Gastrocnemius medialis (tissue), 4 donors: ENCODE data around the gene TNFRSF21. TPM values are rescaled to one million over a fixed set of nuclear protein-coding genes. Genes with fewer than 3 reads are reported as not detected.

Experiments
- ATAC-seq, 2 donors: fragments of 150-250 bp; one replicate each; pipeline ENCODE4 v1.9.1; 2016
- DNase-seq, 2 donors: peaks; one replicate each; pipeline ENCODE4 v3.0.0-alpha.2; 2019
- H3K27ac ChIP-seq, 4 donors: fragments of 200-600 bp; sonication (generic); 1 replicate in 1 of 4; 2 replicates in 3 of 4; pipeline ENCODE4 v1.5.1; 2016 to 2018; ENCODE audit warnings: mild to moderate bottlenecking in 2 of 4, moderate library complexity in 1 of 4
- H3K27me3 ChIP-seq, 3 donors: fragments of 200-600 bp; sonication (generic) in 2 of 3; 1 replicate in 1 of 3; 2 replicates in 2 of 3; pipeline versions ENCODE4 v1.5.1 to v1.6.0; 2016 to 2019; ENCODE audit warnings: mild to moderate bottlenecking in 1 of 3, moderate library complexity in 1 of 3
- H3K36me3 ChIP-seq, 2 donors: fragments of 200-600 bp; sonication (generic) in 1 of 2; one replicate each; pipeline ENCODE4 v1.5.1; 2017 to 2018
- H3K4me1 ChIP-seq, 2 donors: fragments of 200-600 bp; sonication (generic) in 1 of 2; one replicate each; pipeline ENCODE4 v1.5.1; 2016 to 2017; ENCODE audit warnings: mild to moderate bottlenecking in 2 of 2
- H3K4me3 ChIP-seq, 4 donors: fragments of 200-600 bp; sonication (generic) in 3 of 4; 1 replicate in 1 of 4; 2 replicates in 3 of 4; pipeline ENCODE4 v1.5.1; 2016 to 2019; ENCODE audit warnings: mild to moderate bottlenecking in 2 of 4
- H3K9me3 ChIP-seq, 3 donors: fragments of 200-600 bp; sonication (generic) in 2 of 3; 1 replicate in 1 of 3; 2 replicates in 2 of 3; pipeline ENCODE4 v1.5.1; 2016 to 2019
- CTCF ChIP-seq, 5 experiments: fragments of 450-650 bp in 3 of 5; fragments of 200-600 bp in 2 of 5; sonication (generic) in 2 of 5; IDR thresholded peaks in 4 of 5; conservative IDR thresholded peaks in 1 of 5; 1 replicate in 4 of 5; 2 replicates in 1 of 5; pipeline ENCODE4 v1.5.1; 2016 to 2019; ENCODE audit warnings: antibody characterized with exemption in 5 of 5, mild to moderate bottlenecking in 3 of 5, moderate library complexity in 3 of 5
- POLR2A ChIP-seq, 2 donors: fragments of 450-650 bp; IDR thresholded peaks; one replicate each; pipeline ENCODE4 v1.6.1; 2017; ENCODE audit warnings: antibody characterized with exemption in 2 of 2, mild to moderate bottlenecking in 2 of 2, moderate library complexity in 2 of 2
- in situ Hi-C, 4 donors: fragments of 200-750 bp; cut with MboI; loops; one replicate each; pipeline versions ENCODE4 v1.15.0 to v1.8.0; 2017; ENCODE audit warnings: low sequenced_read_pairs in 4 of 4
- intact Hi-C: fragments of 100-400 bp; cut with DNase I; formaldehyde crosslinking; loops from one replicate; pipeline ENCODE4 v1.15.1; 2023; ENCODE audit warnings: low total_unique reads
- total RNA-seq, 4 donors: library from RNA; depleted of rRNA; stranded (reverse); fragments of >200 nt; gene quantifications; one replicate each; pipeline versions ENCODE4 v1.1.0 to v1.2.3, GENCODE V29; 2016

Gene TNFRSF21
- total RNA-seq, 4 donors from 2014 or later, result 2.8 to 5.3 (median 3.7) TPM

GRCh38 chr6:47258724-47259347 lies 50.9 kb downstream of the TNFRSF21 start:
- Histone ChIP-seq H3K4me1 (no peaks in the 10 kb centered on the region), H3K4me3 (no peak overlapping the region), H3K36me3 (no peaks in the 10 kb centered on the region), H3K9me3 (no peaks in the 10 kb centered on the region), H3K27ac (no peak overlapping the region), H3K27me3 (no peaks in the 10 kb centered on the region)
- in situ Hi-C loops, result no loop called here
- TF ChIP-seq CTCF (IDR thresholded peaks at IDR 0.05 in 4 of 5, conservative IDR thresholded peaks at IDR 0.05 in 1 of 5) (no peak), POLR2A (IDR thresholded peaks at IDR 0.05) (no peak)
- DNase-seq, result no peak
- no peak for ATAC-seq
- intact Hi-C loops, result no loop called here

- no peak overlapping the region for H3K4me3 ChIP-seq
- no peaks in the 10 kb centered on the region for H3K27me3 ChIP-seq
- no peaks in the 10 kb centered on the region for H3K4me1 ChIP-seq
- H3K36me3 ChIP-seq, result no peaks in the 10 kb centered on the region
- no peak for DNase-seq
- no peak overlapping the region for H3K27ac ChIP-seq
- ATAC-seq, result no peak
- H3K9me3 ChIP-seq, result no peaks in the 10 kb centered on the region
- in situ Hi-C loops, result no loop called here
- TF ChIP-seq POLR2A (IDR thresholded peaks at IDR 0.05), result no peak
- no peak for TF ChIP-seq CTCF (IDR thresholded peaks at IDR 0.05 in 4 of 5, conservative IDR thresholded peaks at IDR 0.05 in 1 of 5)
- intact Hi-C loops, result no loop called here
Observed at GRCh38 chr6:47256981-47257730, 52.5 kb downstream of the TNFRSF21 start.

- ATAC-seq (no peak), DNase-seq (no peak)
- H3K27me3 ChIP-seq, result no peaks in the 10 kb centered on the region
- H3K4me1 ChIP-seq, result no peaks in the 10 kb centered on the region
- no peak for TF ChIP-seq CTCF (IDR thresholded peaks at IDR 0.05 in 4 of 5, conservative IDR thresholded peaks at IDR 0.05 in 1 of 5)
- no peak for TF ChIP-seq POLR2A (IDR thresholded peaks at IDR 0.05)
- H3K9me3 ChIP-seq, result no peaks in the 10 kb centered on the region
- in situ Hi-C loops (no loop called here), intact Hi-C loops (no loop called here)
- no peak overlapping the region for H3K4me3 ChIP-seq
- H3K27ac ChIP-seq, result no peak overlapping the region
- H3K36me3 ChIP-seq, result no peaks in the 10 kb centered on the region
Observed at GRCh38 chr6:47256361-47256760, 53.3 kb downstream of the TNFRSF21 start.

GRCh38 chr6:47254906-47255305 lies 54.8 kb downstream of the TNFRSF21 start:
- Histone ChIP-seq H3K4me3 (no peak overlapping the region), H3K4me1 (no peaks in the 10 kb centered on the region), H3K27ac (no peak overlapping the region), H3K36me3 (no peaks in the 10 kb centered on the region), H3K9me3 (no peaks in the 10 kb centered on the region), H3K27me3 (no peaks in the 10 kb centered on the region)
- intact Hi-C loops (no loop called here), in situ Hi-C loops (no loop called here)
- ATAC-seq (no peak), DNase-seq (no peak)
- TF ChIP-seq POLR2A (IDR thresholded peaks at IDR 0.05), result no peak
- TF ChIP-seq CTCF (IDR thresholded peaks at IDR 0.05 in 4 of 5, conservative IDR thresholded peaks at IDR 0.05 in 1 of 5), result no peak
